ENCODE results near the gene MFNG. TPM values are rescaled to one million over a fixed set of nuclear protein-coding genes. Genes with fewer than 3 reads are reported as not detected.
A peak's percentile ranks its signal among the peaks of the same experiment; 100 is the strongest.

The MFNG gene
- total RNA-seq, 1 donor from 2014 or later: 53.5 TPM

DNA sequence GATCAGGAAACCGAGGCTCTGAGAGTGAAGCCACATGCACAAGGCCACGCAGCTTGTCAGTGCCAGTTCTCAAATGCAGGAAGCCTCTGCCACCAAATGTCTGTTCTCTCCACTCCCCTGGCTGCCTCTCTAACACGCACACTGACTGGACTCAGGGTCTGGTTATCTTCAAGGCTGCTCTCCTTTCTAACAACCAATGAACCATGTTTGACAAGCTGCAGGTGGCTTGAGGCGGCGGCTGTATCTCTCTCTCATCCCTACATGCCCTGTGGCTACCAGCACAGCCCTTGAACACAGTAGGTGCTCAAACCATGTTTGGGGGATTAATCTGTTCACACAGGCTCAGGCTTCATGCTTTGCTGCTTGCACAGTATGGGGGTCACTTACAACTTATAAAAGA, 23.7 kb downstream of the MFNG start:
- no peak for ATAC-seq
- H3K27me3 ChIP-seq: no peaks in the 10 kb centered on the region

DNA sequence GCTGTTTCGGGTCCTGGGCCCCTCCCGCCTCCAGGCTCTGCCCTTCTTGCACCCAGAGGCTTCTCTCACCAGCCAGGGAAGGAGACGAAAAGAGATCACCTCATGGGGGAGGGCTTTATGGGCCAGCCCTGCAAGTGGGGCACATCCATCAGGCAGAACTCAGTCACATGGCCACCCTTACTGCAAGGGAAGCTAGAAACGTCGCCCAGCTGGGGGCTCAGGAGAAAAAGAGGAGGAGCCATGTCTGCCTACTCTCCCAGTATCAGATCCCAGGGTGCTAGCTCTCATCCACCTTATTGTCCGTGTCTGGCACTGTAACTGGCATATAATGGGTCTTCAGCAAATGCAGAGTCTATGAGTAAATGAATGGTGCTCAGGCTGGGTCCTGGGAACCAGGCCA, 24.2 kb downstream of the MFNG start:
- no peak for ATAC-seq
- Histone ChIP-seq H3K9me3 (no peaks in the 10 kb centered on the region), H3K4me1 (no peaks in the 10 kb centered on the region), H3K27ac (no peak overlapping the region), H3K4me3 (no peak overlapping the region), H3K27me3 (no peaks in the 10 kb centered on the region), H3K36me3 (peaks cover 8% of the 10 kb centered on the region)
- TF ChIP-seq, protein P1, sequence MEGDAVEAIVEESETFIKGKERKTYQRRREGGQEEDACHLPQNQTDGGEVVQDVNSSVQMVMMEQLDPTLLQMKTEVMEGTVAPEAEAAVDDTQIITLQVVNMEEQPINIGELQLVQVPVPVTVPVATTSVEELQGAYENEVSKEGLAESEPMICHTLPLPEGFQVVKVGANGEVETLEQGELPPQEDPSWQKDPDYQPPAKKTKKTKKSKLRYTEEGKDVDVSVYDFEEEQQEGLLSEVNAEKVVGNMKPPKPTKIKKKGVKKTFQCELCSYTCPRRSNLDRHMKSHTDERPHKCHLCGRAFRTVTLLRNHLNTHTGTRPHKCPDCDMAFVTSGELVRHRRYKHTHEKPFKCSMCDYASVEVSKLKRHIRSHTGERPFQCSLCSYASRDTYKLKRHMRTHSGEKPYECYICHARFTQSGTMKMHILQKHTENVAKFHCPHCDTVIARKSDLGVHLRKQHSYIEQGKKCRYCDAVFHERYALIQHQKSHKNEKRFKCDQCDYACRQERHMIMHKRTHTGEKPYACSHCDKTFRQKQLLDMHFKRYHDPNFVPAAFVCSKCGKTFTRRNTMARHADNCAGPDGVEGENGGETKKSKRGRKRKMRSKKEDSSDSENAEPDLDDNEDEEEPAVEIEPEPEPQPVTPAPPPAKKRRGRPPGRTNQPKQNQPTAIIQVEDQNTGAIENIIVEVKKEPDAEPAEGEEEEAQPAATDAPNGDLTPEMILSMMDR (IDR thresholded peaks at IDR 0.05): no peak
- intact Hi-C loops (cut with DNase I): no loop called here
- DNase-seq: no peak

More for the DNA sequence above, 23.7 kb downstream of the MFNG start:
- no peaks in the 10 kb centered on the region for H3K4me1 ChIP-seq
- no peaks in the 10 kb centered on the region for H3K9me3 ChIP-seq
- no peak overlapping the region for H3K27ac ChIP-seq
- H3K36me3 ChIP-seq: peaks cover 8% of the 10 kb centered on the region
- intact Hi-C loops (cut with DNase I): no loop called here
- TF ChIP-seq, protein P1 (IDR thresholded peaks at IDR 0.05): no peak
- no peak overlapping the region for H3K4me3 ChIP-seq
- no peak for DNase-seq

DNA sequence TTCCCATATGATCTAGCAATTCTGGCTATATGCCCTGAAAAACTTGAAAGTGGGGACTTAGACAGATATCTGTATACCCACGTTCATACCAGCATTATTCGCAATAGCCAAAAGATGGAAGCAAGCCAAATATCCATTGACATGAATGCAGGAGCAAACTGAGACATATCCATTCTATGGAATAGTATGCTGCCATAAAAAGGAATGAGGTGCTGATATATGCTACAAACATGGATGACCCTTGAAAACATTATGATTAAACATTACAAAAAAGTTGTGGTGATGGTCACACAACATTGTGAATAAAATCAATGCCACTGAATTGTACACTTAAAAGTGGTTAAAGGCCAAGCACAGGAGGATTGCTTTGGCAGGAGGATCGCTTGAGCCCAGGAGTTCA, 25.5 kb downstream of the MFNG start:
- H3K27ac ChIP-seq: no peak overlapping the region
- intact Hi-C loops (cut with DNase I): no loop called here
- DNase-seq: no peak
- no peak overlapping the region for H3K4me3 ChIP-seq
- no peak for ATAC-seq
- TF ChIP-seq, protein P1 (IDR thresholded peaks at IDR 0.05): no peak
- H3K27me3 ChIP-seq: no peaks in the 10 kb centered on the region
- H3K4me1 ChIP-seq: no peaks in the 10 kb centered on the region
- no peaks in the 10 kb centered on the region for H3K9me3 ChIP-seq
- peaks cover 2% of the 10 kb centered on the region for H3K36me3 ChIP-seq

DNA sequence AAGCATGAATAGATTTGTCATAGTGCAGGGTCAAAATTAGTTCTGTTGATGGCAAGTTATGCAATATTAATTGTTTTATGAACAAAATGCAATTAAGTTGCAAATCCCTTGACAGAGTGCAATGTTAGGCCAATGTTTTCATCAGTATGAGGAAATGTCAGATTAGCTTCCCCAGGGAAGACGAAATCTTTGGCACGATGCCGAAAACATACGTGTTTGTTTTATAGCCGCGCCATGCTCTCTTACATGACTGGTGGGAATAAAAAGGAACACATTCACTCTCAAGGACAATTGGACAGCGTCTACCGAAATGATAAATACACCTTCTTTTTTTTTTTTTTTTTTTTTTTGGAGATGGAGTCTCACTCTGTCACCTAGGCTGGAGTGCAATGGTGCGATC, 27.0 kb downstream of the MFNG start:
- no peak for DNase-seq
- TF ChIP-seq, protein P1 (IDR thresholded peaks at IDR 0.05): no peak
- H3K4me1 ChIP-seq: peaks cover 5% of the 10 kb centered on the region
- H3K36me3 ChIP-seq: no peaks in the 10 kb centered on the region
- H3K4me3 ChIP-seq: no peak overlapping the region
- no peak overlapping the region for H3K27ac ChIP-seq
- no peak for ATAC-seq
- intact Hi-C loops (cut with DNase I): no loop called here
- no peaks in the 10 kb centered on the region for H3K27me3 ChIP-seq
- H3K9me3 ChIP-seq: no peaks in the 10 kb centered on the region

DNA sequence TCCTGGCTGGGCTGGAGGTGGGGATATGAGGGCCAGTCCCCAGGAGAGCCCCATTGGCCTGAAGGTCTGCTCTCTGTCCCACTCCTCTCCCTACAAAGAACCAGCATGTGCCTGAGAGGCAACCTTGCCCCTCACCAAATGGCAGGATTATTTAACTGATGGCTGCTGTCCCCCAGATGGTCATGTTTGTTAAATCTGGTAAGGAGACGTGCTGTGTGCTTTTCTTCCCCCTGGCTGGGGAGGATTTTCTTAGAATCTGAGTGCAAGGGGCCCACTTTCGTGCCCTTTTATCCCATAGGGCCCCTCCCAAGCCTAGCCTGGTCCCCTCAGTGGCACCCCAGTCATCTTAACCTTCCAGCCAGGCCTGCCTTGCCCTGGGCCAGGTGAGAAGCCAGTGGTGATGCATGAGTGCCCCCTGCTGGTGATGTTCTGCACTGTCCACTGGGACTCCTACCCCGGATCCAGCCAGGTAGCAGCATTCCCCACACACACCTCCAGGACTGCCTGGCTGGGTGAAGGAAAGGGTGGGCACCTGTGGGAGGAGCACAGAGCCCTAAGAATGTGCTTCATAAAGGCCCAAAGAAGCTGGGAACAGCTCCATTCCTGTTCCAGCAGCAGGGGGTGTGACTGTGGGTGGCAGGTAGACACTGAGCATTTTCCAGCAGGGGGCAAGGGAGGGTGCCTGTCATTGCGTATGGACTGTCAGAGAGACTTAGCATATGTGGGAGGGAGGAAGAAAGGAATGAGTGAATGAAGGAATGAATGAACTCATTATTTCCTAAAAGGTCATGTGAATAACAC, 28.9 kb downstream of the MFNG start:
- TF ChIP-seq, protein P1 (IDR thresholded peaks at IDR 0.05): peak; percentile 85
- peak; percentile 87 for DNase-seq
- H3K36me3 ChIP-seq: no peaks in the 10 kb centered on the region
- H3K4me3 ChIP-seq: no peak overlapping the region
- intact Hi-C loops (cut with DNase I): no loop called here
- no peaks in the 10 kb centered on the region for H3K27me3 ChIP-seq
- H3K4me1 ChIP-seq: peaks cover 5% of the 10 kb centered on the region
- ATAC-seq: peak; percentile 91
- no peak overlapping the region for H3K27ac ChIP-seq
- no peaks in the 10 kb centered on the region for H3K9me3 ChIP-seq

Data from upper lobe of right lung (tissue), 1 donor.